H9 (cell line): ENCODE results near the gene BTG3. TPM values are rescaled to one million over a fixed set of nuclear protein-coding genes. Genes with fewer than 3 reads are reported as not detected.

Experiments used
- DNase-seq: peaks from one replicate; pipeline ENCODE4 v3.0.0-alpha.2; 2017
- H2AFZ ChIP-seq: one replicate; pipeline ENCODE4 v1.6.1; 2013; ENCODE audit warnings: mild to moderate bottlenecking, low read length, control low read depth, moderate library complexity
- H2AK5ac ChIP-seq: 2 replicates; pipeline ENCODE4 v1.6.1; 2013; ENCODE audit warnings: low read length, control low read depth, mixed read lengths; ENCODE audit not compliant: insufficient read length
- H2BK120ac ChIP-seq: one replicate; pipeline ENCODE4 v1.6.1; 2013; ENCODE audit warnings: low read depth, mild to moderate bottlenecking, low read length, control low read depth, inconsistent platforms; ENCODE audit not compliant: poor library complexity, severe bottlenecking
- H2BK12ac ChIP-seq: 2 replicates; pipeline ENCODE4 v1.6.1; 2013; ENCODE audit warnings: low read length, control low read depth, mixed read lengths, low read depth; ENCODE audit not compliant: insufficient read length
- H2BK15ac ChIP-seq: 2 replicates; pipeline ENCODE4 v1.6.1; 2013; ENCODE audit warnings: low read depth, low read length, control low read depth
- H2BK20ac ChIP-seq: one replicate; pipeline ENCODE4 v1.6.1; 2013; ENCODE audit warnings: low read depth, mild to moderate bottlenecking, low read length, control low read depth, inconsistent platforms; ENCODE audit not compliant: poor library complexity, severe bottlenecking
- H2BK5ac ChIP-seq: 2 replicates; pipeline ENCODE4 v1.6.1; 2013; ENCODE audit warnings: low read length, control low read depth, mixed read lengths; ENCODE audit not compliant: insufficient read length
- H3K14ac ChIP-seq: 2 replicates; pipeline ENCODE4 v1.6.1; 2013; ENCODE audit warnings: low read length, control low read depth; ENCODE audit not compliant: insufficient read depth
- H3K18ac ChIP-seq: 2 replicates; pipeline ENCODE4 v1.6.1; 2013; ENCODE audit warnings: low read depth, mild to moderate bottlenecking, mixed read lengths, low read length, control low read depth; ENCODE audit not compliant: insufficient read length
- H3K23ac ChIP-seq: 2 replicates; pipeline ENCODE4 v1.6.1; 2013; ENCODE audit warnings: low read length, control low read depth, mixed read lengths, low read depth; ENCODE audit not compliant: insufficient read length
- H3K23me2 ChIP-seq: 2 replicates; pipeline ENCODE4 v1.6.1; 2013; ENCODE audit warnings: low read depth, mild to moderate bottlenecking, mixed read lengths, low read length, control low read depth; ENCODE audit not compliant: insufficient read length, poor library complexity, severe bottlenecking
- H3K27ac ChIP-seq: 2 replicates; pipeline ENCODE4 v1.5.1; 2013; ENCODE audit warnings: low read length, control low read depth, mixed read lengths, low read depth; ENCODE audit not compliant: insufficient read length
- H3K27me3 ChIP-seq: 2 replicates; pipeline ENCODE4 v1.6.1; 2013; ENCODE audit warnings: low read length, control low read depth, inconsistent platforms; ENCODE audit not compliant: insufficient read depth
- H3K4ac ChIP-seq: 2 replicates; pipeline ENCODE4 v1.6.1; 2013; ENCODE audit warnings: low read depth, mild to moderate bottlenecking, control low read depth, inconsistent platforms, low read length, moderate library complexity
- H3K4me1 ChIP-seq: 2 replicates; pipeline ENCODE4 v1.6.1; 2013; ENCODE audit warnings: low read length, control low read depth, inconsistent platforms; ENCODE audit not compliant: insufficient read depth
- H3K4me2 ChIP-seq: 2 replicates; pipeline ENCODE4 v1.6.1; 2013; ENCODE audit warnings: low read length, control low read depth, mixed read lengths; ENCODE audit not compliant: insufficient read length, insufficient read depth
- H3K56ac ChIP-seq: 2 replicates; pipeline ENCODE4 v1.6.1; 2013; ENCODE audit warnings: low read depth, mild to moderate bottlenecking, mixed read lengths, low read length, control low read depth; ENCODE audit not compliant: insufficient read length
- H3K79me1 ChIP-seq: 2 replicates; pipeline ENCODE4 v1.6.1; 2013; ENCODE audit warnings: low read depth, mild to moderate bottlenecking, moderate library complexity, low read length, control low read depth, inconsistent platforms; ENCODE audit not compliant: insufficient read depth, poor library complexity, severe bottlenecking
- H3K79me2 ChIP-seq: 2 replicates; pipeline ENCODE4 v1.6.1; 2013; ENCODE audit warnings: low read length, control low read depth, inconsistent platforms; ENCODE audit not compliant: insufficient read depth
- H3K9ac ChIP-seq: 2 replicates; pipeline ENCODE4 v1.6.1; 2013; ENCODE audit warnings: low read length, control low read depth, mixed read lengths; ENCODE audit not compliant: insufficient read length; ENCODE audit errors: extremely low read depth
- H3K9me3 ChIP-seq: one replicate; pipeline ENCODE4 v1.6.1; 2013; ENCODE audit warnings: low read depth, low read length, inconsistent platforms; ENCODE audit not compliant: control insufficient read depth
- H3T11ph ChIP-seq: one replicate; pipeline ENCODE4 v1.6.1; 2013; ENCODE audit warnings: mild to moderate bottlenecking, low read length, control low read depth, inconsistent platforms
- H4K20me1 ChIP-seq: one replicate; pipeline ENCODE4 v1.6.1; 2013; ENCODE audit not compliant: control insufficient read depth, insufficient read length, insufficient read depth
- H4K5ac ChIP-seq: 2 replicates; pipeline ENCODE4 v1.6.1; 2013; ENCODE audit warnings: low read depth, mild to moderate bottlenecking, mixed read lengths, low read length, control low read depth; ENCODE audit not compliant: insufficient read length
- H4K8ac ChIP-seq: replicated peaks from 2 replicates; pipeline ENCODE4 v1.6.1; 2013; ENCODE audit warnings: low read length, control low read depth, mixed read lengths, low read depth; ENCODE audit not compliant: insufficient read length
- H4K91ac ChIP-seq: 2 replicates; pipeline ENCODE4 v1.6.1; 2013; ENCODE audit warnings: low read depth, mild to moderate bottlenecking, moderate library complexity, mixed read lengths, low read length, control low read depth; ENCODE audit not compliant: insufficient read length
- H3K27ac Mint-ChIP-seq, 3 experiments: 2 replicates in 2 of 3; 3 replicates in 1 of 3; pipeline ENCODE4 v1.8.0; 2020 to 2021; ENCODE audit warnings: mixed read lengths in 3 of 3, mild to moderate bottlenecking in 1 of 3, moderate library complexity in 1 of 3
- H3K27me3 Mint-ChIP-seq: 2 replicates; pipeline ENCODE4 v1.8.0; 2021; ENCODE audit warnings: low read depth, mild to moderate bottlenecking, moderate library complexity, mixed read lengths
- H3K36me3 Mint-ChIP-seq, 3 experiments: 2 replicates in 2 of 3; 3 replicates in 1 of 3; pipeline ENCODE4 v1.8.0; 2020 to 2021; ENCODE audit warnings: low read depth in 3 of 3, mixed read lengths in 3 of 3; ENCODE audit not compliant: insufficient read depth in 1 of 3
- H3K4me1 Mint-ChIP-seq, 2 experiments: 2 replicates each; pipeline ENCODE4 v1.8.0; 2020; ENCODE audit warnings: mixed read lengths in 2 of 2
- H3K4me3 Mint-ChIP-seq, 2 experiments: 2 replicates in 1 of 2; 3 replicates in 1 of 2; pipeline ENCODE4 v1.8.0; 2020 to 2021; ENCODE audit warnings: mild to moderate bottlenecking in 2 of 2, mixed read lengths in 2 of 2, moderate library complexity in 1 of 2
- H3K9me3 Mint-ChIP-seq, 2 experiments: 2 replicates in 1 of 2; 3 replicates in 1 of 2; pipeline ENCODE4 v1.8.0; 2020; ENCODE audit warnings: mild to moderate bottlenecking in 2 of 2, mixed read lengths in 2 of 2, moderate library complexity in 1 of 2
- CTCF ChIP-seq: fragments of 200-600 bp; sonication (generic); conservative IDR thresholded peaks from 3 replicates; pipeline ENCODE4 v1.8.0; 2021; ENCODE audit warnings: antibody characterized with exemption, mild to moderate bottlenecking
- WGBS: extraction: QIAGEN DNeasy Blood & Tissue Kit; methylation state at CpG from one replicate; pipeline ENCODE4 v1.1.7; 2013; ENCODE audit warnings: missing lambda C conversion rate, low lambda C conversion rate, mixed read lengths; ENCODE audit not compliant: insufficient read length; ENCODE audit errors: extremely low coverage; 5-methylcytosine and 5-hydroxymethylcytosine counted together
- long read RNA-seq: library from polyadenylated mRNA; unstranded; transcript quantifications from one replicate; pipeline ENCODE4 v2.0.0, GENCODE V29; 2020
- total RNA-seq: library from RNA; stranded (reverse); gene quantifications from 2 replicates; pipeline ENCODE4 v1.2.1, GENCODE V29; 2021

Gene BTG3, protein sequence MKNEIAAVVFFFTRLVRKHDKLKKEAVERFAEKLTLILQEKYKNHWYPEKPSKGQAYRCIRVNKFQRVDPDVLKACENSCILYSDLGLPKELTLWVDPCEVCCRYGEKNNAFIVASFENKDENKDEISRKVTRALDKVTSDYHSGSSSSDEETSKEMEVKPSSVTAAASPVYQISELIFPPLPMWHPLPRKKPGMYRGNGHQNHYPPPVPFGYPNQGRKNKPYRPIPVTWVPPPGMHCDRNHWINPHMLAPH
- 30.9 and 32.2 TPM in 2 replicates for total RNA-seq
- long read RNA-seq, transcript BTG3-202 (5 exons, 1,456 nt), result major isoform, 143 of 176 reads
- long read RNA-seq, transcript BTG3-201 (6 exons, 1,485 nt), result minor isoform, 7 of 176 reads
- long read RNA-seq, partial matches to known transcripts, result 3 of 176 reads
- long read RNA-seq, other reads (novel, unspliced or antisense), result 21 of 176 reads

DNA sequence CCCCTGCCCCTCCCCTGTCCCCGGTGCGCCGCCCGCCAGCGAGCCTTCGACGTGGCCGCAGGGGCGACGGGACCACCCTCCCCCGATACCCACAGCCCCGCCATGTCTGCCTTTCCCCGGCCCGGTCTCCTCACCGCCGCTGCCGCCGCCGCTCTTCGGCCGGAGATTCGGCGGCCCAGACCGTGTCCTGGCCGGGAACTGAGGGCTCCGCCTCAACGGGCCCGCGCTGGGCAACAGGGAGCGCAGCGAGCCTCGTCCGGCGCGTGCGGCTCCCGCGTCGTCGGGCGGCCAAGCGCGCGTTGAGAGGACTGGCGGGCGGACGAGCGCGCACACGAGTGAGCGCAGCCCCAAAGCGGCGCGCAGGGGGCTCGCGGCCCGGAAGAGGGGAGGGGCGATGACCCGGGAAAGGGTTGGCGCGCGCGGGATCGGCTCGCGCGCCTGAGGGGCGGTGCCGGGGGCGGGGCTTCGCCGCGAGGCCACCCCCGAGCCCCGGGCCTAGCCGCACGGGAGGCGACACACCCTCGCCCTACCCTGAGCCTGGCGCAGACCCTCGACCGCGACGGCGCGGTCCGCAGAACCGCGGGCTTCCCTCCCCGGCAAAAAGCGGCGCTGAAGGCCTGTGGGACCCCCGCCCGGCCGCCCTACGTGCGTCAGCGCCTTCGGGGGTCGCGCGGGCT lies at the start of gene BTG3:
TSS of gene BTG3 (minus strand) at position 337 of the 677 bp plus-strand sequence. CDS start 3,757 bp downstream, outside the sequence.
- Histone ChIP-seq H3K23ac (no peak within 1 kb of the TSS), H2BK5ac (no peak within 1 kb of the TSS), H2BK15ac (no peak within 1 kb of the TSS), H3K9ac (peak within 1 kb of the TSS; percentile 88), H3K18ac (peak within 1 kb of the TSS; percentile 91), H2AFZ (no peak within 1 kb of the TSS), H4K8ac (no peak within 1 kb of the TSS), H3K79me1 (no peaks in the 10 kb centered on the region), H4K20me1 (no peaks in the 10 kb centered on the region), H3K56ac (no peak within 1 kb of the TSS), H2BK120ac (no peak within 1 kb of the TSS), H3K14ac (peak within 1 kb of the TSS; percentile 98), H2AK5ac (no peak within 1 kb of the TSS), H3K9me3 (no peaks in the 10 kb centered on the region), H3T11ph (no peak within 1 kb of the TSS), H3K79me2 (peaks cover 13% of the 10 kb centered on the region; the same call in 1 of the 2 replicates), H2BK20ac (no peak within 1 kb of the TSS), H3K4me2 (peak within 1 kb of the TSS; percentile 83), H3K27me3 (no peaks in the 10 kb centered on the region), H3K4me1 (no peaks in the 10 kb centered on the region), H4K5ac (no peak within 1 kb of the TSS), H4K91ac (no peak within 1 kb of the TSS), H3K27ac (no peak within 1 kb of the TSS), H3K4ac (no peak within 1 kb of the TSS; the same call in 1 of the 2 replicates), H2BK12ac (peak within 1 kb of the TSS; percentile 10), H3K23me2 (peaks cover 10% of the 10 kb centered on the region)
- H3K4me1 Mint-ChIP-seq, result peaks cover 16 to 25% of the 10 kb centered on the region in 2 experiments
- no peak for TF ChIP-seq CTCF
- H3K36me3 Mint-ChIP-seq, result peaks cover 9 to 26% (median 23%) of the 10 kb centered on the region in 3 experiments; a peak in 6 of 7 replicates
- H3K9me3 Mint-ChIP-seq, result no peaks in the 10 kb centered on the region
- peaks cover 8% of the 10 kb centered on the region for H3K27me3 Mint-ChIP-seq
- WGBS, result no CpG with 5 or more reads among the region's 102 CpGs
- peak; percentile 80 for DNase-seq
- peak within 1 kb of the TSS; percentile 83 to 87 for H3K4me3 Mint-ChIP-seq
- peak within 1 kb of the TSS in 2 of 3 experiments; percentile 64 to 98; a peak in 3 of 7 replicates for H3K27ac Mint-ChIP-seq
